GM12872 (cell line): ENCODE results near the gene TSC2.

Experiments used
- CTCF ChIP-seq: IDR thresholded peaks from 3 replicates; pipeline ENCODE4 v1.5.1; 2011; ENCODE audit warnings: low read depth, mild to moderate bottlenecking, low read length, moderate library complexity; ENCODE audit not compliant: insufficient read depth

The TSC2 gene

GRCh38 chr16:2083876-2084780 lies 36.3 kb downstream of the TSC2 start:
- TF ChIP-seq CTCF: no peak

- no peak for TF ChIP-seq CTCF
Measured at GRCh38 chr16:2084895-2085625, 37.3 kb downstream of the TSC2 start.

- no peak for TF ChIP-seq CTCF
Measured at GRCh38 chr16:2085669-2086068, 37.9 kb downstream of the TSC2 start.

- no peak for TF ChIP-seq CTCF
Measured at GRCh38 chr16:2086106-2086742, 38.4 kb downstream of the TSC2 start.

- no peak for TF ChIP-seq CTCF
Measured at GRCh38 chr16:2086812-2087747, 39.3 kb downstream of the TSC2 start.

GRCh38 chr16:2087748-2088631 lies 40.2 kb downstream of the TSC2 start:
- TF ChIP-seq CTCF: no peak
